K562 (cell line): ENCODE results near the gene CAPN13. TPM values are rescaled to one million over a fixed set of nuclear protein-coding genes. Genes with fewer than 3 reads are reported as not detected.

Experiments
- BRD4 ChIP-seq: fragments of 200-600 bp; sonication (generic); IDR thresholded peaks from 2 replicates; pipeline ENCODE4 v1.6.1; 2017; ENCODE audit warnings: inconsistent platforms
- CTBP1 ChIP-seq: fragments of 450-650 bp; IDR thresholded peaks from 2 replicates; pipeline ENCODE4 v1.6.1; 2016; ENCODE audit warnings: borderline replicate concordance
- ELF2 ChIP-seq: fragments of 250-450 bp; sonication (Bioruptor Pico); IDR thresholded peaks from 2 replicates; pipeline ENCODE4 v1.5.0; 2021; ENCODE audit warnings: mild to moderate bottlenecking
- ETS2 ChIP-seq: IDR thresholded peaks from 2 replicates; pipeline ENCODE4 v1.6.1; 2016; ENCODE audit warnings: borderline replicate concordance, missing genetic modification characterization, mild to moderate bottlenecking, moderate library complexity, missing compliant biosample characterization; ENCODE audit not compliant: poor library complexity, severe bottlenecking
- GATAD2B ChIP-seq: fragments of 450-650 bp; IDR thresholded peaks from 2 replicates; pipeline ENCODE4 v1.6.1; 2017; ENCODE audit warnings: mild to moderate bottlenecking, borderline replicate concordance
- HDAC2 ChIP-seq: fragments of 450-650 bp; IDR thresholded peaks from 2 replicates; pipeline ENCODE4 v1.6.1; 2016; ENCODE audit warnings: mild to moderate bottlenecking
- HMGN3 ChIP-seq: IDR thresholded peaks from 2 replicates; pipeline ENCODE4 v1.6.1; 2011; ENCODE audit warnings: borderline replicate concordance, low read depth, mild to moderate bottlenecking, mixed read lengths, low read length; ENCODE audit not compliant: insufficient read length; ENCODE audit errors: extremely low read depth
- LEF1 ChIP-seq: fragments of 450-650 bp; IDR thresholded peaks from 2 replicates; pipeline ENCODE4 v1.6.1; 2016; ENCODE audit warnings: mild to moderate bottlenecking
- MAZ ChIP-seq, 2 experiments: fragments of 450-650 bp in 1 of 2; sonication (generic) in 1 of 2; formaldehyde crosslinking; IDR thresholded peaks in 1 of 2; conservative IDR thresholded peaks in 1 of 2; 2 replicates each; pipeline versions ENCODE4 v1.4.0 to v1.5.0; 2020; ENCODE audit warnings: mild to moderate bottlenecking in 1 of 2, missing genetic modification reagents in 1 of 2
- MECOM ChIP-seq: fragments of 250-450 bp; sonication (Bioruptor Pico); IDR thresholded peaks from 2 replicates; pipeline ENCODE4 v1.8.0; 2022; ENCODE audit warnings: inconsistent platforms
- RCOR1 ChIP-seq, 2 experiments: IDR thresholded peaks; 2 replicates each; pipeline ENCODE4 v1.6.1; 2012; ENCODE audit warnings: low read depth in 2 of 2, low read length in 2 of 2, borderline replicate concordance in 1 of 2, improper control_type of control experiment in 1 of 2
- XRCC3 ChIP-seq: fragments of 450-650 bp; IDR thresholded peaks from 2 replicates; pipeline ENCODE4 v1.6.1; 2017; ENCODE audit warnings: mild to moderate bottlenecking, moderate library complexity
- ZNF124 ChIP-seq: sonication (generic); formaldehyde crosslinking; IDR thresholded peaks from 2 replicates; pipeline ENCODE4 v1.8.1; 2022; ENCODE audit warnings: missing genetic modification reagents
- polyA plus RNA-seq, 8 experiments: library from polyadenylated mRNA; depleted of rRNA in 4 of 8; stranded (reverse) in 5 of 8; unstranded in 3 of 8; fragments of >200 nt; fragmentation: Nextera tagmentation in 2 of 8; fragmentation: Illumina TruSeq in 1 of 8; extraction: Ambion mirVana in 2 of 8; extraction: Trizol in 1 of 8; gene quantifications; 2 replicates each; pipeline versions ENCODE4 v1.2.1 to v1.2.3, GENCODE V29; 2011 to 2014; ENCODE audit warnings: inconsistent platforms in 1 of 8, missing spikeins in 1 of 8
- total RNA-seq, 7 experiments: library from RNA; depleted of rRNA in 6 of 7; stranded (reverse); fragments of >200 nt in 6 of 7; fragmentation: Illumina TruSeq in 2 of 7; extraction: Trizol in 2 of 7; gene quantifications; 2 replicates each; pipeline versions ENCODE4 v1.2.1 to v1.2.3, GENCODE V29; 2011 to 2021; ENCODE audit warnings: low replicate concordance in 1 of 7
- TF ChIP-seq, protein P1 (sequence below), 2 experiments: fragments of 450-650 bp in 1 of 2; sonication (generic) in 1 of 2; formaldehyde crosslinking in 1 of 2; IDR thresholded peaks; 2 replicates each; pipeline versions ENCODE4 v1.7.1 to v1.9.0; 2016 to 2022; ENCODE audit warnings: inconsistent platforms in 1 of 2, mild to moderate bottlenecking in 1 of 2, missing genetic modification reagents in 1 of 2
- TF ChIP-seq, protein P2 (sequence below): fragments of 450-650 bp; IDR thresholded peaks from 2 replicates; pipeline ENCODE4 v1.6.1; 2014; ENCODE audit warnings: low read depth, mild to moderate bottlenecking, moderate library complexity, borderline replicate concordance
- TF ChIP-seq, protein P3 (sequence below), 2 experiments: fragments of 450-650 bp in 1 of 2; sonication (generic) in 1 of 2; formaldehyde crosslinking in 1 of 2; IDR thresholded peaks in 1 of 2; conservative IDR thresholded peaks in 1 of 2; 2 replicates each; pipeline versions ENCODE4 v1.6.1 to v1.8.1; 2016 to 2023; ENCODE audit warnings: mild to moderate bottlenecking in 2 of 2, moderate library complexity in 2 of 2, inconsistent platforms in 1 of 2, missing genetic modification reagents in 1 of 2

CAPN13 gene
- total and polyA plus RNA-seq, 9 of the 15 experiments (the other 6 are each of a cell fraction or from before 2014, with no cell fraction given) = not detected

DNA sequence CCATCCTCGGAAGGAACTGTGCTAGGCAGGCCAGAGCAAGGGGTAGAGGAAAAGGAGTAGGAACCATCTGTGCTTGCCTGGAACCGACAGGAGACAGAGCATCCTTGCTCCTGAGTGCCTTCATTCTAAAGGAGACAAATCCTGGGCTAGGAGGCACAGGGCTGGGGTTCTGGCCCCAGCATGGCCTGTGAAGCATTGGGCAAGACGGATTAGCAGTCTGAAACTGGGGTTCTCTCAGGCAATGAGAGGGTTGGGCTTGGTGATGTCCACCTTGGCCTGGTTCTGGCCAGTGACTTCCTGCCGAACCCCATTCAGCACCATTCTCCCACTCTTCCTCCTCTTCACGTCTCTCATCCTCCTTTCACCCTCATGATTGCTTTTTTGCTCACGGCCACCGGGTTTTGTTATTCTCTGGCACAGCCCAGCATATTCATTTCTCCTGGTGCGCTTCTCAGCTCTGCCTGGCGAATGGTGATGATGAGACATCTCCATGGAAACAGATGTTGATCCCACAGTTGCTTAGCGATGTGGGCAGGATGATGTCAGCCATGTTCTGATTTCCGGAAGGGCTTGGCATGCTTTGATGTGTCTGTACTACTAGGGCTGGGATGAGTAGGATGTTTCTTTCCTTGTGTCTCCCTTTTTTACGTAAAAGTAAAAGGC lies 127.7 kb downstream of the CAPN13 start (continued):
- TF ChIP-seq, protein P1, sequence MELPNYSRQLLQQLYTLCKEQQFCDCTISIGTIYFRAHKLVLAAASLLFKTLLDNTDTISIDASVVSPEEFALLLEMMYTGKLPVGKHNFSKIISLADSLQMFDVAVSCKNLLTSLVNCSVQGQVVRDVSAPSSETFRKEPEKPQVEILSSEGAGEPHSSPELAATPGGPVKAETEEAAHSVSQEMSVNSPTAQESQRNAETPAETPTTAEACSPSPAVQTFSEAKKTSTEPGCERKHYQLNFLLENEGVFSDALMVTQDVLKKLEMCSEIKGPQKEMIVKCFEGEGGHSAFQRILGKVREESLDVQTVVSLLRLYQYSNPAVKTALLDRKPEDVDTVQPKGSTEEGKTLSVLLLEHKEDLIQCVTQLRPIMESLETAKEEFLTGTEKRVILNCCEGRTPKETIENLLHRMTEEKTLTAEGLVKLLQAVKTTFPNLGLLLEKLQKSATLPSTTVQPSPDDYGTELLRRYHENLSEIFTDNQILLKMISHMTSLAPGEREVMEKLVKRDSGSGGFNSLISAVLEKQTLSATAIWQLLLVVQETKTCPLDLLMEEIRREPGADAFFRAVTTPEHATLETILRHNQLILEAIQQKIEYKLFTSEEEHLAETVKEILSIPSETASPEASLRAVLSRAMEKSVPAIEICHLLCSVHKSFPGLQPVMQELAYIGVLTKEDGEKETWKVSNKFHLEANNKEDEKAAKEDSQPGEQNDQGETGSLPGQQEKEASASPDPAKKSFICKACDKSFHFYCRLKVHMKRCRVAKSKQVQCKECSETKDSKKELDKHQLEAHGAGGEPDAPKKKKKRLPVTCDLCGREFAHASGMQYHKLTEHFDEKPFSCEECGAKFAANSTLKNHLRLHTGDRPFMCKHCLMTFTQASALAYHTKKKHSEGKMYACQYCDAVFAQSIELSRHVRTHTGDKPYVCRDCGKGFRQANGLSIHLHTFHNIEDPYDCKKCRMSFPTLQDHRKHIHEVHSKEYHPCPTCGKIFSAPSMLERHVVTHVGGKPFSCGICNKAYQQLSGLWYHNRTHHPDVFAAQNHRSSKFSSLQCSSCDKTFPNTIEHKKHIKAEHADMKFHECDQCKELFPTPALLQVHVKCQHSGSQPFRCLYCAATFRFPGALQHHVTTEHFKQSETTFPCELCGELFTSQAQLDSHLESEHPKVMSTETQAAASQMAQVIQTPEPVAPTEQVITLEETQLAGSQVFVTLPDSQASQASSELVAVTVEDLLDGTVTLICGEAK (IDR thresholded peaks at IDR 0.05) = no peak
- TF ChIP-seq, protein P1 (CRISPR knock-in tag; IDR thresholded peaks at IDR 0.05) = no peak
- TF ChIP-seq ETS2 (tag) = no peak
- no peak for TF ChIP-seq GATAD2B
- TF ChIP-seq ZNF124 = no peak
- peak in 1 of 2 experiments; percentile 79; a peak in 1 of 4 replicates for TF ChIP-seq RCOR1 (IDR thresholded peaks at IDR 0.05; ENCODE audit: borderline replicate concordance in 1 of 2, low read depth in 2 of 2, low read length in 2 of 2)
- no peak for TF ChIP-seq MAZ (CRISPR knock-in tag; conservative IDR thresholded peaks at IDR 0.05 in 1 of 2, IDR thresholded peaks at IDR 0.05 in 1 of 2)
- TF ChIP-seq HDAC2 = no peak
- TF ChIP-seq, protein P2, sequence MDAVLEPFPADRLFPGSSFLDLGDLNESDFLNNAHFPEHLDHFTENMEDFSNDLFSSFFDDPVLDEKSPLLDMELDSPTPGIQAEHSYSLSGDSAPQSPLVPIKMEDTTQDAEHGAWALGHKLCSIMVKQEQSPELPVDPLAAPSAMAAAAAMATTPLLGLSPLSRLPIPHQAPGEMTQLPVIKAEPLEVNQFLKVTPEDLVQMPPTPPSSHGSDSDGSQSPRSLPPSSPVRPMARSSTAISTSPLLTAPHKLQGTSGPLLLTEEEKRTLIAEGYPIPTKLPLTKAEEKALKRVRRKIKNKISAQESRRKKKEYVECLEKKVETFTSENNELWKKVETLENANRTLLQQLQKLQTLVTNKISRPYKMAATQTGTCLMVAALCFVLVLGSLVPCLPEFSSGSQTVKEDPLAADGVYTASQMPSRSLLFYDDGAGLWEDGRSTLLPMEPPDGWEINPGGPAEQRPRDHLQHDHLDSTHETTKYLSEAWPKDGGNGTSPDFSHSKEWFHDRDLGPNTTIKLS = no peak
- TF ChIP-seq CTBP1 = peak; percentile 43; the same call in 1 of the 2 replicates
- TF ChIP-seq, protein P3, sequence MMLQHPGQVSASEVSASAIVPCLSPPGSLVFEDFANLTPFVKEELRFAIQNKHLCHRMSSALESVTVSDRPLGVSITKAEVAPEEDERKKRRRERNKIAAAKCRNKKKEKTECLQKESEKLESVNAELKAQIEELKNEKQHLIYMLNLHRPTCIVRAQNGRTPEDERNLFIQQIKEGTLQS (IDR thresholded peaks at IDR 0.05) = peak; percentile 51
- TF ChIP-seq, protein P3 (CRISPR knock-in tag; conservative IDR thresholded peaks at IDR 0.05) = no peak
- TF ChIP-seq BRD4 = no peak
- no peak for TF ChIP-seq ELF2 (CRISPR knock-in tag)
- no peak for TF ChIP-seq MECOM
- TF ChIP-seq LEF1 = no peak
- TF ChIP-seq XRCC3 = no peak
- no peak for TF ChIP-seq HMGN3
